HG02884 (cell line): ENCODE data around the gene TP53I11.

Experiments
- ATAC-seq: cut with Tn5 transposase; IDR thresholded peaks from one replicate; pipeline ENCODE4 v1.9.1; 2021; ENCODE audit warnings: mild to moderate bottlenecking, moderate library complexity; ENCODE audit not compliant: unreplicated experiment

TP53I11 gene

GRCh38 chr11:44959064-44959463, 8.4 kb upstream of the TP53I11 start:
- ATAC-seq, result no peak

DNA sequence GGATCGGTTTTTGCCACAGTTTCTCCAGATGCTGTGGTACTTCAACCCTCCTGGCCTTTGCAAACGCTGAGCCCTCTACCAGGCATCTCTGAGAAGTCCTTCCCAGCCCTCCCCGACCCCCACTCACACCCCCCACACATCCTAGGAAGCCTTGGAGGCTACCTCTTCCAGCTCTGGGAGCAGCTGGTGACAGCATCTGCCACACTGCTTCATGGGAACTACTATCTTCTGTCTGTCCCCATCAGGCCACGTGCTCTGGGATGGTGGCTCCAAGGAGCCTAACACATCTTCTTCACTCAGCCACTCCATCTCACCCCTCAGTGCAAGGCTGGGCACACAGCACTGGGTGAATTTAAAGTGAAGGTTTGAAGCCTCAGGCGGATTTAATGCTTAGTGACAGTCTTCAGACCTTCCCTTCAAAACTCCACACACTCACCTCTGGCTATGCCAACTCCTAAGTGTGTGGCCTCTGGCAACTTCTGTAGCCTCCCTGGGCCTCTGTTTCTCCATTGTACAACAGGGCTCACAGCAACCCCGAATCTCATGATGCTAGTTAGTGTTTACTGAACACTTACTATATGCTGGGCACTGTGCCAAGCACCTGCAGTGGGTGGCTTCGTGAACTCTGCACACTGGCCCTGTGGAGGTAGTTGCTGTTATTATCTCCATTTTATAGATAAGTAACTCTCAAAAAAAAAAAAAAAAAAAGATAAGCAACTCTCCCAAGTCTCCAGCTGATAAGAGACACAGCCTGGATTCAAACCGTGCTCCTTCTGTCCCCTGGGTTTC, 7.3 kb upstream of the TP53I11 start:
- no peak for ATAC-seq

DNA sequence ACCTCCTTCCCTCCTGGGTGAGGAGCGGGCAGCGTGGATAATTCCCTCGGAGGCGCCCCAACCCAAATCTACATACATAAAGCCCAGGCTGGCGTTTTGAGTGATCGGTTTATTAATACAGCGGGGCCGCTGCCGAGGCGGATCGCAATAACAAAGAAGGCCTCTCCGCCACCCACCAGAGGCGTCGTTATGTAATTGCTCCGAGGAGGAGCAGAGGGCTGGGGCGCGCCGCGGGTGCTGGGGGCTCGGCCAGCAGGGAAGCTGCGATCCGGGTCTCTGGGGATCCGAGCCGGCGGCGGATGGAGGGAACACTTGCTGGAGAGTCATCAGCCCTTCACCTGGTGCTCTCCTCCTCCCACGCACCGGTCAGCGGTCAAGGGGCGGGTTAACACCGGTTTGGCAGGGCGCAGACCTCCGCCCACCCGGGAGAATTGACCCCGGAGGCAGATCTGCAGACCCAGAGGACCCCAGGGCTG, 6.4 kb upstream of the TP53I11 start:
- ATAC-seq, result no peak

DNA sequence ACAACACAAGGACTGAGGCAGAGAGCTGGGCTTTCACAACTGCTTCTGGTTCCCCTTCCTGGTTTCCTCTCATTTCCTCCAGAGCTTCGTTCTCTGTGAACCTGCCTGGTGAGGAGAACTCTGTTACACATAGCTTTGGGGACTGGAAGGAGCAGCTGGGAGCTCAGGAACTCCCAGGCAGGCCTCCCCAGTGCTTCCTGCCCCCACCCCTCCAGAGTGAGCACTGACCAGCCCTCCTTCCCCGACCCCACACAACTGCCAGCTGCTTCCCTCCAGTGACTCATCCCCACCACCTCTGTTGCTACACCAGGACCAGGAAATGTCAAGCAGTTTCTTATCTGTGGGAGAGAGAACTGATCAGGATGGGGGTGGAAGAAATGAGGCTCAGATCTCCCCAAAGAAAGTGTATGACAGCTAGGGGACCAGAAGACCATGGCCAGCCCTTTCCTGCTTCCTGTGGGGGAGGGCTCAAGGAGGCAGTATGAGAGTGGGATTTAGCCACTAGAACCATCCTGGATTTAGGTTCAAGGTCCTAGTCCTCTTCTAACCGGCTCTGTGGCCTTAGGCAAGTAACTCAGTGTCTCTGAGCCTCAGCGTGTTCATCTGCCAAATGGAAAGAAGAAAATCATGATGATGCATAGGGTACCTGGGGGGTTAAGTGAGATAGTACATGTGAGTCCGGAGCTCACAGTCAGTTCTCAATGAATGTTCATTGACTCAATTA, 4.5 kb upstream of the TP53I11 start:
- ATAC-seq, result no peak

DNA sequence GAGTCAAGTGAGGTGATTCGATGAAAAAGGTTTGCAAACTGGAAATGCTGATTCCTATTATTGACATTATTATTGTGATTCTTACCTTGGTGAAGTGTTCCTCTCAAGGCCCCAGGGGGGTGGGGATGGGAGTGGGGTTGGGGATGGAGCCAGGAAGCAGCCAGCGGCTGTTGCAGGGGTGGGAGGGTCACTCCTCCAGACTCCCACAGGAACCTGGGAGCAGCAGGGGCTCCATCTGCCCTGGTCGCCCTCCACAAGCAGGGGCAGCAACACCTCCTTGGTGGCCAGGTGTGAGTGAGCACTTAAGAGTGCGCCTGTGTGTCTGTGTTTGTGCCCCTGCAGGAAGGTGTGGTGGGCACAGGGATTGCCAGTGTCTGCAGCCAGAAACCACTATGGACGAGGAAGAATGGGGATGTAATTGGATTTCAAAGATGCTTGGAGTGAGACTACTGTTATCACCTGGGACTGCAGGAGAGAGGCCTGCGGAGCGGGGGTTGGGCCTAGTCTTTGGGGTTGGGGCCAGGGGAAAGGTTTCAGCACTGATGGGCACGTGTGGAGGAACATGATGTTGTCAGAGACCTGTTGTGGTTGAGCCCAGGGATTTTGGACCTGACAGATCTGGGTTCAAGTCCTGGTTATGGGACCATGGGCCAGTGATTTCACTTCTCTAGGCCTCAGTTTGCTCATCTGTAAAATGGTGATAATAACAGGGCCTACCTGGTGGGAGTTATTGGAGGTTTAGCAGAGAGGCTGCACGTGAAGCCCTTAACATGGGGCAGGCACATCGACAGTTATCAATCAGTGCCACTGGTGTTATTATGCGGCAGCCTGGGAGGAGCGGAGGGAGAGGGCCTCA, 3.6 kb upstream of the TP53I11 start:
- ATAC-seq, result no peak

- no peak for ATAC-seq
These were observed 2.0 kb upstream of the TP53I11 start for GRCh38 chr11:44952500-44953260.

- ATAC-seq, result no peak
These were observed 1.4 kb upstream of the TP53I11 start for GRCh38 chr11:44952082-44952481.

DNA sequence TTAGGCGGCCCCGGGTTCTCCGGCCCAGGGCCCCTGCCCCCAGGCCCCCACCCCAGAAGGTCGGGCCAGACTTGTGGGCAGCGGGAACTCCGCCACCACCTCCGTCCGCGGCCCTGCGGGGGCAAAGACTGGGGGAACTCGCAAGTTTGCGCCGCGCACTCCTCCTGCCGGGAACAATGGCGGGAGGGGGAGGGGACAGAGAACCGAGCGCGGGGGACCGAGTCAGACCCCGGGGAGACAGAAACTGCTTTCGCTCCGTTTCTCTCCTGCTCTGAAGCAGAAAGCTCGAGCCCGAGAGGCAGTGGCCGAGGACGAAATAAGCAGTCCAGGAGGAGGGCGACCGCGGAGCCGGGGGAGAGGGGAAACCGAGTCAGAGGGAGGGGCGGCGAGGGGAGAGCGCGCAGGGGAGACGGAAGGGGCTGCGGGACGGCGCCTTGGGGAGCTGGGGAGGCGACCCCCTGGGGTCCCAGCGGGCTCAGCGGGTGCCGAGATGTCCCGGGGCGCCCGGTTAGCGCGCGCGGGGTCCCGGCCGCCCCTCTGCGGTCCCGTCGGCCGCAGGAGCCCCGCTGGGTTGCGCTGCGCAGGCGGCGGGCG, 555 bp downstream of the TP53I11 start:
- ATAC-seq, result no peak

DNA sequence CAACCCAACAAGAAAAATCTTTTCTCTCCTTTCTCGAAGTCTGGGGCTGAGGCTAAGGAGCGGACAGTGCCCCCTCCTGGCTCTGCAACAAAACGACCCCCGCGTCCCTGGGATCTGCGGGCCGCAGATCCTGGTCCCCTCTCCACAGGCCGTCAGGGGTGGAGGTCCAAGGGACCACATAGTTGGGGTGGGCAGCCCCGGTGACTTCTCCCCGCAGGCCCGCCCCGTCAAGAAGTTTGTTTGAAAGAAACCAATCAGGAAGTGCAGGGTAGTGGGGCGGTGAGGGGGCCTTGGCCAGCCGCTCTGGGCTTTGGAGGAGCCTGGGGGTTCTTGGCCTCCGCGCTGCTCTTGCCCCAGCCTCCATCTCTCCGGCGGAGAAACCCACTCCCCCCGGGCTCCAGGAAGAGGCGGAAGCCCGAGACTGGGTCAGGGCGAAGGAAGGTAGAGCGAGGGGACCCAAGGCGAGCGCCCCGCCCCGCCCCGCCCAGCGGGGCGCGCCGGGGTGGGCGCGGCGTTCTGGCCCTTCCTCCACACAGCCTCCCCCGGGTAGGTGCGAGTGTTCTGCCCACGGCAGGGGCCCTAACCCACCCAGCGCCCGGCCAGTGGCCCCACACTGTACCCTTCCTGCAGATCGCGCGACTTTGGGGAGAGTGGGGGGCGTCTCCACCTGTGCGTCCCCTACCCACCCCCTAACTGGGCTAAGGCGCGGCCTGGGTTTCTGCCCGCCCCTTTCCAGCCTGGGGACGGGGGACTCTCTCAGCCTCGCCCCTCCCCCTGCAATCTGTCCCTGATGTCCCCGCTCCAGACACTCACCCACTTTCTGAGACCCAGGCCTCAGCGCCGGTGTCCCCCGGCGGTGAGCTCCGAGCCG, 1.3 kb downstream of the TP53I11 start:
- no peak for ATAC-seq

DNA sequence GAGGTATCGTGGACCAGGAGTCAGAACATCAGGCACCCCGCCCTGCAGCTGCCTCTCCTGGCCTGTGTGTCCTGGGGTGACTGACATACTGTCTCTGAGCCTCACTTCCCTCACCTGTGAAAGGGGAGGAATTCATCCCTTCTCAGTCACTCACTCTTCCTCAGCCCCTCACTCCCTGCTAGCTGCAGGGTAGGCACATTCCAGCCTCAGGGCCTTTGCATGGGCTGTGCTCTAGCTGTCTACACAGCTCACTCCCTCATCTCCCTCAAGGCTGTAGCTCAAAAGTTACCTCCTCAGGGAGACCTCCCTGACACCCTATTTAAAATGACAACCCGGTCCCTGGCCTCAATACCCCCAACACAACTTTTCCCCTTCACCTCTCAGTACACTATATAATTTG, 2.5 kb downstream of the TP53I11 start:
- ATAC-seq, result no peak

DNA sequence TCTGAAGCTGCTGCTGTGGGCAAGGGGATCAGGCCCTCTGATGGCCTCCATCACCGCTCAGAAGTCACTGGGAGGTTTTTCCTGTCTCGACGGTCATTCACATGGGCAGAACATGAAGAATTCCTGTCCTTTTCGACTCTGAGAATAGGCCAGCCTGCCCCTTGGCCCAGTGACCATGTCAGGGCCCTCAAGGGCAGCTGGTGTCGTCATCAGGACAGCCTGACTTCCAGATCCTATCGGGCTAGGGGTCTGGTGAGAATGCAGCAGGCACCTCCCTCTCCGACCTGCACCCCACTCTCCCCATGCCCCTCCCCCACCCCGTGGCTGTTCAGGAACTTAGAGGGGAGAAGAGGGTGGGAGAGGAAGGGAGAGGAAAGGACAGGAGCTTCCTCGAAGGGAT, 3.6 kb downstream of the TP53I11 start:
- ATAC-seq, result no peak

DNA sequence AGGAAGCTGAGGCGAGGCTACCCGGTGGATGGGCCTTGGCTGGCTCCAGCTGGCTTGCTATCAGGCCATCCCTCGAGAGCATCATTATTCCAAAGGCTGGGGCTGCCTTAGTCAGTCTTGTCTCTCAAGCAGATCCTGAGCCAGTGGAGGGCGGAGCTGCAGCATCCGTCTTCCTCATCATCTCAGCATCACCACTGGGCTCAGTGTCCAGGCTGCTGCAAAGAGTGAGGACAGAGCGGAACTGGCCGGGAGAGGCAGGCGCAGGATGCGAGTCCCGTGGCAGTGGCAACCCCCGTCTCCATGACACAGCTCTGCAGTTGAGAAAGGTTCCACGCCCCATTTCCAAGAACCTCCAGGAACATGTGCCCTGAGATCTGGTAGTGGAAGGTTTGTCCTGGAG, 4.4 kb downstream of the TP53I11 start:
- ATAC-seq, result no peak

GRCh38 chr11:44945666-44946065, 5.0 kb downstream of the TP53I11 start:
- ATAC-seq, result no peak

- no peak for ATAC-seq
These were observed 5.8 kb downstream of the TP53I11 start for GRCh38 chr11:44944853-44945235.

- ATAC-seq, result no peak
These were observed 6.4 kb downstream of the TP53I11 start for GRCh38 chr11:44944181-44944852.

GRCh38 chr11:44943696-44944095, 7.0 kb downstream of the TP53I11 start:
- ATAC-seq, result no peak

- peak; percentile 89 for ATAC-seq
These were observed 7.6 kb downstream of the TP53I11 start for GRCh38 chr11:44943118-44943517.

- no peak for ATAC-seq
These were observed 8.4 kb downstream of the TP53I11 start for GRCh38 chr11:44942029-44942955.
